Nasal cavity respiratory epithelium epithelial cell of viscerocranial mucosa (primary cell): ENCODE results near the gene SLC2A6. TPM values are rescaled to one million over a fixed set of nuclear protein-coding genes. Genes with fewer than 3 reads are reported as not detected.

Experiments
- total RNA-seq: library from RNA; depleted of rRNA; stranded (reverse); fragments of >200 nt; gene quantifications from 2 replicates; pipeline ENCODE4 v1.2.3, GENCODE V29; 2014

SLC2A6 gene, protein sequence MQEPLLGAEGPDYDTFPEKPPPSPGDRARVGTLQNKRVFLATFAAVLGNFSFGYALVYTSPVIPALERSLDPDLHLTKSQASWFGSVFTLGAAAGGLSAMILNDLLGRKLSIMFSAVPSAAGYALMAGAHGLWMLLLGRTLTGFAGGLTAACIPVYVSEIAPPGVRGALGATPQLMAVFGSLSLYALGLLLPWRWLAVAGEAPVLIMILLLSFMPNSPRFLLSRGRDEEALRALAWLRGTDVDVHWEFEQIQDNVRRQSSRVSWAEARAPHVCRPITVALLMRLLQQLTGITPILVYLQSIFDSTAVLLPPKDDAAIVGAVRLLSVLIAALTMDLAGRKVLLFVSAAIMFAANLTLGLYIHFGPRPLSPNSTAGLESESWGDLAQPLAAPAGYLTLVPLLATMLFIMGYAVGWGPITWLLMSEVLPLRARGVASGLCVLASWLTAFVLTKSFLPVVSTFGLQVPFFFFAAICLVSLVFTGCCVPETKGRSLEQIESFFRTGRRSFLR
- 3.8 and 6.2 TPM in 2 replicates for total RNA-seq

DNA sequence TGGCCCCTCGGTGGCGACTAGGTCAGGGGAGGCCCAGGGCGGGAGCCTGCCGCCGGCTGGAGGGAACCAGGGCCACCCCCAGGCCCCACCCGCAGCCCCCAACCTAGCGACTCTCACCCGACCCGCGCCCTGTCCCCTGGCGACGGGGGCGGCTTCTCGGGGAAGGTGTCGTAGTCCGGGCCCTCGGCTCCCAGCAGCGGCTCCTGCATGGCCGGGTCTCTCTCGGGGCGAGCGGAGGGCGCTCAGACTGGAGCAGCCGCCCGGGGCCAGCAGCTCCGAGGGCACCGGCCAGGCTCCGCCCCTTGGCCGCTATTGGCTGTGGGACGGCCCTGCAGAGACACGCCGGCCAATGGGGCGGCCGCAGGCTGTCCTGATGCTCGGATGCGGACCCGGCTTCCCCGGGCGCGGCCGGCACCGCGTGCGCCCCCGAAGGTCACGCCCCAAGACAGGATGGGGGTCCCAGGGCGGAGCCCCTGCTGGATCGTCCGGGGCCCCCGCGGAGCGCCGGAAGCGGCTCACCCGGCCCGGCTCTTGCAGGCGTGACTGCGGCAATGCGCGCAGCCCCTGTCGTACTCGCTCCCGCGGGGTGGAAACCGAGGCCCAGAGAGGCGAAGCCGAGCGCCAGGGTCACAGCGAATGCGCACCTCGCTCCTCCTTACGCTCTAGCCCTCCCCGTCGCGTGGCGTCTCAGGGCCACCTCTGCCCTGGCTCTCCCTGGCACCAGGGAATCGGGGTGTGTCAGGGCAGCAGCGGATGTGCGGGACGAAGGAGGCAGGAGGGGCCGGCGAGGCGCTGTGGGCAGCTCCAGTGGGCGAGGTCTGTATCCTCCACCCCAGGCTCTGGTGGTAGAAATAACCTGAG is at the start of gene SLC2A6:
SLC2A6 (minus strand) TSS at position 249 of the 861 bp plus-strand sequence; CDS start at position 209, 40 bp downstream.

DNA sequence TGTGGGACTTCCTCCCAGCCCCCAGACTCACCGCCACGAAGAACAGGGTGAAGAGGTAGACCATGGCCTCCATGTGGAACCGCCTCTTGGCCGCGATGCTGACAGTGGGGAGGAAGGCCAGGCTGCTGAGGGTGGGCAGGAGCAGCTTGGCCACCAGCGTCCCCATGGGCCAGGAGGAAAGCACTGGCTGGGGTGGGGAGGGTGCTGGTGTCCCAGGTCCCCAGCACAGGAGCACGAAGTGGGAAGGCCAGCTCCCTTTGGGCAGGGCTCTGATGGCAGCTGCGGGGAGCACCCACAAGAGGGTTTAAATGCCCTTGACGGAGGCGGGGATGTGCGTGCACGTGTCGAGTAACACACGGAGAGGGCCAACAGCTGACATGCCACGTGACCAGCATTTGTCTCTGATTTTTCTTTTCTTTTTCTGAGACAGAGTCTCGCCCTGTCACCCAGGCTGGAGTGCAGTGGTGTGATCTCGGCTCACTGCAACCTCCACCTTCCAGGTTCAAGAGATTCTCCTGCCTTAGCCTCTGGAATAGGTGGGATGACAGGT is 45.9 kb upstream of the SLC2A6 start, which contains the start of gene MYMK:
MYMK (minus strand) TSS at position 281 of the 550 bp plus-strand sequence; CDS start at position 166, 115 bp downstream.

DNA sequence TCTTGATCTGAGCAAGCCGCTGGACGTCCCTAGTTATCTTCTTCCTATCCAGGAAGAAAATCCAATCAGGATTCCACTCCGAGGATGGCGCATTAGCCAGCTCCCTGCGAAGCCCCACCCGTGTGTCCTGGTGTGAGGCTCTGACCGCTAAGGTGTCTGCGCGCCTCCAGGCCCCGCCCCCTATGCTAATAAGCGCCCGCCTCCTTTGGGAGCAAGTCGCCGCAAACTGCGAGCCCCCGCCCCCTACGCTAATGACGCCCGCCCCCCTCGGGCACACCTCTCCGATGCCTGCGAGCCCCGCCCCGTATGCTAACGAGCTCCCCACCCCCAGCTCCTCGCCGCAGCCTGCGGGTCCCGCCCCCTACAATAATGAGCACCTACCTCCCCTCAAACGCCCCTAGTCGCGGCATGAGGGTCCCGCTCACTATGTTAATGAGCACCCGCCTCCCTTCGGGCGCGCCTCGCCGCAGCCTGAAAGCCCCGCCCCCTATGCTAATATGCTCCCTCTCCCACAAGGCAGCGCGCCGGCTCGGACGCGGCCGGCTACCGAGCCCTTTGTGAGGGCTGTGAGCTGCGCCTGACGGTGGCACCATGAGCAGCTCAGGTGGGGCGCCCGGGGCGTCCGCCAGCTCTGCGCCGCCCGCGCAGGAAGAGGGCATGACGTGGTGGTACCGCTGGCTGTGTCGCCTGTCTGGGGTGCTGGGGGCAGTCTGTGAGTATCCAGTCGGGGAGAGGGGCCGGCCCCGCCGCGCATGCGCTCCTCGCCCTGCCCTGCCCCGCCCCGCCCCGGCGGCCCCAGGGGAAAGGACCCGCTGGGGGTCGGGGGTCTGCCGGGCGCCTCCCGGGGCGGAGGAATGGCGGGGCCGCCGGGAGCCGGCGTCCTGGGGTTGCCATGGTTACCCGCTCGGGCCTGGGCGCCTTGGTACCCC is 19.2 kb downstream of the SLC2A6 start, which contains the start of gene CACFD1:
CACFD1 (plus strand) TSS at position 503 of the 929 bp plus-strand sequence; CDS start at position 592, 89 bp downstream.

DNA sequence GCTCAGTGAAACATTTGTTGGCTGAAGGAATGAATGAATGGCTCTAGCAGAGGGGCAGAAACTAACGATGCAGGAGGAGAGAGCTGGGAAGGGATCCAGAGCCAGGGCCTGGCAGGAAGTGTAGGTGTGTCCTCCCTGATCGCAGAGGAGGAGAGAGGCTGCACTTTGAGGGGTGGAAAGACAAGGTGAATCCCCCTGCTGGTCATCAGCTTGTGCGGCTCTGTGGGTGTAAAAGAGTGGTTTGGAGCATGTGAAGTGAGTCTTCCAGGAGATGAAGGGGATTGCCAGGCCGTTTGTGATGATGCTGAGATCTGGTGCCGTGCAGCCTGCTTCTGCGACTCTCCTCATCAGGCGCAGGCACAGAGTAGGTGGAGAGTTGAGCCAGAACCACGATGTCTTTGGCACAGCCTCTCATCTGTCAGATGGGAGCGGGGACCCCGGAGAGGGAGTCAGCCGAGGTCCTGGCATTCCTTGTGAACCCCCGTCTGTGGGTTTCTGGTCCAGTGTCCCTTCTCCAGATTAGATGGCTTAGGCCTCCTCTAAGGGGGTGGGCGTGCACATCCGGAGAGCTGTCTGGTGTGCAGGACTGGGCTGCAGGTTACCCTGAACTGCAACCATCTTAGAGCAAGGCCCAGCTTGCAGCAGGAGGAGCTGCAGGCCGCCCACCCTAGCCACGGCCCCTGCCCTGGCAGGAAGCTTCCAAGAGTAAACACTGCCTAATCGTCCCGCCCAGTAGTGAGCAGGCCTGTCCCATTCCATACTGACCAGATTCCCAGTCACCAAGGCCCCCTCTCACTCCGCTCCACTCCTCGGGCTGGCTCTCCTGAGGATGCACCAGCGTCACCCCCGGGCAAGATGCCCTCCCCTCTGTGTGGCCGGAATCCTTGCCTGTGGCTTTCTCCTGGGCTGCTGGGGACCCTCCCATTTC is 57.0 kb downstream of the SLC2A6 start, which contains the start of gene ADAMTS13:
ADAMTS13 (plus strand) TSS at position 753 of the 928 bp plus-strand sequence; CDS start at position 830, 77 bp downstream.

Other genes with a start within 250 kb of the SLC2A6 start
- 0.14 TPM in 1 of 2 replicates, not detected in the other for gene ABO, start 203.9 kb downstream of the SLC2A6 start, total RNA-seq
- gene SURF6, start 142.9 kb downstream of the SLC2A6 start, total RNA-seq: 9.2 and 23.6 TPM in 2 replicates
- gene MED22, start 131.0 kb downstream of the SLC2A6 start, total RNA-seq: 17.1 and 22.8 TPM in 2 replicates
- gene RPL7A, start 130.9 kb downstream of the SLC2A6 start, total RNA-seq: 1,202 and 2,134 TPM in 2 replicates
- 16.4 and 44.1 TPM in 2 replicates for gene SURF1, start 122.6 kb downstream of the SLC2A6 start, total RNA-seq
- gene SURF2, start 122.5 kb downstream of the SLC2A6 start, total RNA-seq: 36.0 and 64.9 TPM in 2 replicates
- 239 and 361 TPM in 2 replicates for gene SURF4, start 103.0 kb downstream of the SLC2A6 start, total RNA-seq
- under 0.01 and 0.07 TPM in 2 replicates for gene STKLD1, start 102.7 kb downstream of the SLC2A6 start, total RNA-seq
- gene REXO4, start 61.1 kb downstream of the SLC2A6 start, total RNA-seq: 29.0 and 39.8 TPM in 2 replicates
- gene ADAMTS13, start 56.7 kb downstream of the SLC2A6 start, total RNA-seq: 1.4 and 3.8 TPM in 2 replicates
- 4.8 and 10.8 TPM in 2 replicates for gene CACFD1, start 19.1 kb downstream of the SLC2A6 start, total RNA-seq
- not detected in 2 replicates for gene MYMK, start 45.9 kb upstream of the SLC2A6 start, total RNA-seq
- under 0.01 TPM in 1 of 2 replicates, not detected in the other for gene ADAMTSL2, start 55.6 kb upstream of the SLC2A6 start, total RNA-seq
- not detected in 2 replicates for gene FAM163B, start 130.3 kb upstream of the SLC2A6 start, total RNA-seq
- gene DBH, start 157.3 kb upstream of the SLC2A6 start, total RNA-seq: not detected in 2 replicates